GM19099 (cell line): ENCODE measurements around the gene NYNRIN.

ENCODE experiments used
- POLR2A ChIP-seq: IDR thresholded peaks from 3 replicates; pipeline ENCODE4 v1.6.1; 2011; ENCODE audit warnings: low read depth; ENCODE audit not compliant: insufficient read length; ENCODE audit errors: extremely low read depth

The NYNRIN gene

GRCh38 chr14:24398653-24399446 lies at the start of gene NYNRIN:
NYNRIN (plus strand) TSS chr14:24399003; CDS start chr14:24399247, 244 bp downstream.
- no peak for TF ChIP-seq POLR2A

GRCh38 chr14:24349742-24350141 lies 49.1 kb upstream of the NYNRIN start:
- TF ChIP-seq POLR2A, result no peak

- no peak for TF ChIP-seq POLR2A
Observed at GRCh38 chr14:24351517-24351916, 47.3 kb upstream of the NYNRIN start.

- no peak for TF ChIP-seq POLR2A
Observed at GRCh38 chr14:24353559-24354481, 45.0 kb upstream of the NYNRIN start.

GRCh38 chr14:24355009-24355408 lies 43.8 kb upstream of the NYNRIN start:
- TF ChIP-seq POLR2A, result no peak

- TF ChIP-seq POLR2A, result no peak
Observed at GRCh38 chr14:24356208-24356607, 42.6 kb upstream of the NYNRIN start.

- TF ChIP-seq POLR2A, result no peak
Observed at GRCh38 chr14:24360281-24360680, 38.5 kb upstream of the NYNRIN start.

GRCh38 chr14:24361326-24361725 lies 37.5 kb upstream of the NYNRIN start:
- no peak for TF ChIP-seq POLR2A

- TF ChIP-seq POLR2A, result no peak
Observed at GRCh38 chr14:24362241-24362960, 36.4 kb upstream of the NYNRIN start.

GRCh38 chr14:24363401-24363800 lies 35.4 kb upstream of the NYNRIN start:
- TF ChIP-seq POLR2A, result no peak

GRCh38 chr14:24364841-24365240 lies 34.0 kb upstream of the NYNRIN start:
- TF ChIP-seq POLR2A, result no peak

GRCh38 chr14:24365600-24366412 lies 33.0 kb upstream of the NYNRIN start:
- no peak for TF ChIP-seq POLR2A

GRCh38 chr14:24366413-24366720 lies 32.4 kb upstream of the NYNRIN start:
- no peak for TF ChIP-seq POLR2A

- peak; percentile 52 for TF ChIP-seq POLR2A
Observed at GRCh38 chr14:24366721-24367513, 31.9 kb upstream of the NYNRIN start.

GRCh38 chr14:24367514-24368211 lies 31.1 kb upstream of the NYNRIN start, which contains the start of gene NFATC4:
NFATC4 (plus strand) TSS chr14:24368184; CDS start chr14:24368341, 157 bp downstream.
- TF ChIP-seq POLR2A, result no peak
